Fibroblast of gingiva (primary cell): ENCODE measurements around the gene TRMT61A.

Experiments used
- DNase-seq: peaks from one replicate; pipeline ENCODE4 v3.0.0-alpha.2; 2011; ENCODE audit warnings: low read depth

Gene TRMT61A

DNA sequence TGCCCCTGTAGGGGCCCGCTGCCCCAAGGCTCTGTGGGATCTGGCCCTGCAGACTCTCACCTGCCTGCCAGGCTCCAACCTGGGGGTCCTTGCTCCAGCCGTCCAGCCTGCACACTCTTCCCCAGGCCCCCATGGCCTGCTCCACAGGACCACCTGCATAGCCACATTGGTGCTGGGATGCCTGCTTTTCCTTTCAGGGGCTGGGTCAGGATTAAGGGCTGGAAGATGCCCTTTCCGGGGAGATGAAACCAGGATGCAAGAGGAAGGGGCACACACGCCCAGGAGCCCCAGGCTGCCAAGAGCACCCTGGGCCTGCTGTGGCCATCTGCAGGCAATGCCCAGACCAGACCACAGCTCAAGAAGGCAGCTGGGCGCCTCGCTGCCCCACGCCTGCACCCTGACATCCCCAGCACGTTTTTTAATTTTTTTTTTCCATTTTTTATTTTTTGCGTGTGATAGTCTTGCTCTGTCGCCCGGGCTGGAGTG lies 18.5 kb downstream of the TRMT61A start:
- no peak for DNase-seq

DNA sequence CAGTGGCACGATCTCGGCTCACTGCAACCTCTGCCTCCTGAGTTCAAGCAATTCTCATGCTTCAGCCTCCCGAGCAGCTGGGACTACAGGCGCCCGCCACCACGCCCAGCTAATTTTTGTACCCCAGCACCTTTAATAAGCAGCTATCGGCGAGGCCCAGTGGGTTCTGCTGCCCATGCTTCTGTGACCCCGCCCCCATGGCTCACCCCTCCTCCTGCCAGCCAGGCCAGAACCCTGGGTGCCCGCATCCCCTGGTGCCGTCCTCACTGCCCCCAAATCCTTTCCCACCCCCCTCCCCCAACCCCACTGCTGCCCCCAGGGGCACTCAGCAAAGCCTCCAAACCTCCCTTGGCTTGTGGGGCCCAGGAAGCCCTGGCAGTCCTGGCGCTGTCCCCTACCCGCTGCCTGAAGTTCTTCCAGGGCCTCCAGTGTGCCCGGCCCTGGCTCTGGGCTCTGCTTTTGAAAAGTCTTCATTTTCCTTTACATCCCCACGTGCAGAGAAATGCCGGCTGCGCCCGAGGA lies 19.0 kb downstream of the TRMT61A start:
- no peak for DNase-seq

DNA sequence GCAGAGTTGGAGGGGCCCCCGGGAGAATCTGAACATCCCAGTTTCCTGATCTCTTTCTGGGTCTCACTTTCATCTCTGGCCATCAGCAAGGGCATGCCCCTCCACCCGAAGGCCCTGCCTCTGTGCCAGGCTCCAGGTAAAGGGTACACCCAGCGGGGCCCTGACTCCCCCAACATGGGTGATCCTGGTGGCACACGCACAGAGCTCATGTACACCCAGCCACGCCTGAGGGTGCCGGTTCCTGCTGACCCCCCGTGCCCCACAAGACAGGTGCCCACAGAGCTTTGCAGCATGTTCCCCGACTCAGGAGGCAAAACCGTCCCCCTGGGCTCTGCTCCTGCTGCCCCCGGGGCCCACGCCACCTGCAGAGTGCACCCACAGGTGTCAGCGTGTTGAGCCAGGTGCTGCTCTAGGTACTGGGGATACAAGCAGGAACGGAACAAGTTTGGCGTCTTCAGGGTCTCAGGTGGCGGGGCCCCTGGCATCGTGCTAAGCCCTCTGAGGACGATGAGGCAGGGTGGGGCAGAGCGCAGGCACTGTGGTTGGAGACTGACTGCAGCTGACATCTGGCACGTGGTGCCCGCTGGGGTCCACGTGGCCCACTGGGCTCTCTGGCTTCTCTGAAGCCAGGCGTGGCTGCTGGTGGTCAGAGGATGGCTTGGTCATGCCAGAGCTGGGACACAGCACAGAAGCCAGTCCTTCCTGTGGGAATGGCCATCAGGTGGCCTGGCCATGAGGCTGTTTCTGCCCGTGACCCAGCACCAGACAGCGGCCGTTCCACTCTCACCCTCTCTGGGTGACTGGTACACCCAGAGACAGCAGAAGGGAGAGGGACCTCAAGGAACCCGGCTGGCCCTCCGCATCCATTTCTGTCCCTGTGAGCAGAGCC lies 19.7 kb downstream of the TRMT61A start:
- no peak for DNase-seq

DNA sequence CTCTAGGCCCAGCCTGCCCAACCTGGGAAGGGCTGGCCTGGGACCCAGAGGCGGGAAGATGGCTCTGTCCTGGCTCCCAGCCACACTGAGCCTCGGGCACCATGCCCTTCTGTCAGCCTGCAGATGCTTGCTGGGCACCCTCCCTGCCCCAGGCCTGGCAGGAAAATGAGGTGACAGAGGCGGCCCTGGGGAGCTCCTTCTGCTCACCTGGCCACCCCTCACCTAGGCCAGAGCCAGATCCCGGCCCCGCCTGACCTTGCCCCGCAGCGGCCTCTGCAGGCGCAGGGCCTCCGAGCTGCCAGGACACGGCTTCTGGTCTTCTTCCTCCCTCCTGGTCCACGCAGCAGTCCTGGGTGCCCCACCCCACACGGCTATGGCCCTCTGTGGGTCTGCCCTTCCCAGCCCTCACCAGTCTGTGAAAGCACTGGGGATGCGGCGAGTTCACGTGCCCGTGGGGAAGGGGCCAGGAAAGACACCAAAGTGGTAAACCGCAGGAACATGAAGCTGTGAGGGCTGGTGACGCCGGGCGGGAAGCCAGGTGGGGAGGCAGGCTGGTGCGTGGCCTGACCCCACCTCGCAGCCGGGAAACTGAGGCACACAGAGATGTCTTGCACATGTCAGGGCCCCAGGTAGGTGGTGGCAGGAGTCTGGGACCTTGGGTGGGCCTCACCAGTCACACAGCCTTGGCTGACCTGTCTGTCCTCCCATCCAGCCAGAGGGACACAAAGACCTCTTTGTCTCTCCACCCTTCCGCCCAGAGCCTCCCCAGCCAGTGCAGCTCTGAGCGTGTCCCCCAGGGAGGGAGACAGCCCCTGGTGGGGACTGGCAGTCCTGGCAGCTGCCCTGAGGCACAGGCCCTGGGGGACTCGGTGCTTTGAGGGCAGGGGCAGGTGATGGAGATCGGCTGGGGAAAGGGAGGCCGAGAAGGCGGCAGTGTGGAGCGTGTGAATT lies 20.6 kb downstream of the TRMT61A start:
- no peak for DNase-seq

DNA sequence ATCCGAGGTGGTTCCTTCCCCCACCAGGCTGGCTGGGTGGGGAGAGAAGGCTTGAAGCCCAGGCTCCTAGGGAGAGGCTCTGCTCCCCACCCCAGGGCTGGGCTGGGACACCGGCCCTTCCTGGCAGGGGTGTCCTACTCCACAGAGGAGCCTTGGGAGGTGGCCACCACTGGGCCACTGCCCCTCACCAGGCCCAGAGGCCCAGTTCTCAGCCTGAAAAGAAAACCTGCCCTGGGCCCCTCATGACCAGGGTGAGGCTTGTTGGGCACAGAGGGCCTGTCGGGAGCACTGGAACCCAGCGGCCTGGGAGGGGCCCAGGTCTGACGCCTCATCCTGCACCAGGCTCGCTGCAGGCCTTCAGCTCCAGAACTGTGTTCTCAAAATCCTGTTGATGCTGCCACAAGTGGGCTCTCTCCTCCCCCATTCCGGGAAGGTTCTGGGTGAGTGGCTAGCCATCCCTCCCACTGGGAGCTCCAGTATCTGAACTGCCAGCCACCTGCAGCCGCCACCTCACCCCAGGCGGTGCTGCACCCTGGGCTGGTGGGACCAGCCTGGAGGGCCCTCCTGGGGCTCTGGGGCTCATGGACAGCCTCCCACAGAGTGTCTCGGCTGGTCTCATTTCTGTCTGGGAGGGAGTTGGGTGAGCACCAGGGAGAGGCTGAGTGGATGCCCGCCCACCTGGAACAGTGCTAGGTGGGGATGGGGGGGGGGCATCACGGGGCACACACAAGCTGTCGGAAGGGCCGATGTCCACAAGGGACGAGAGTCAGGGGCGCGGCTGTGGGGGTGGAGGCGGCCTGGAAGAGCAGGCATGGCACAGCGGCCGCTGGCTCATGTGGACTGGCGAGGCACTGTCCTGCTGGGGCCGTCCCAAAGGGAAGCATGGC lies 21.7 kb downstream of the TRMT61A start:
- no peak for DNase-seq

DNA sequence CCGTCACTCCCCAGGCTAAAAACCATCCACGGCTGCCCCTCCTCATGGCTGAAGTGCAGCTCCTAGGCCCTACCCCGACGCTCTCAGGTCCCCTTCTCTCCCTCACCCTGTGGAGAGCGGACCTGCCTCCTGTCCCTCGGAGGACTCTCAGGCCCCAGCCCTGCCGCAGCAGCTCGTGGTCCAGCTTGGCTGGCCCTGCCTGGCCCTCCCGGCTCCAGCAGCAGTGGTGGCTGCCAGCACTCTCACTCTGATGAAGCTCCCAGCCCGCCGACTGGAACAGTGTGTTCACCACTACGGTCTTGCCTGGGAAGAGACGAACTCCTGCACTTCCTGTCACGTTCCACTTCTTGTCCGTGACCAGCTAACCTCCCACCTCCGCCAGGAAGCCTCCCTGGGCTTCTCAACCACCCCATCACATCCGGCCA lies 22.4 kb downstream of the TRMT61A start:
- peak; percentile 39 for DNase-seq

DNA sequence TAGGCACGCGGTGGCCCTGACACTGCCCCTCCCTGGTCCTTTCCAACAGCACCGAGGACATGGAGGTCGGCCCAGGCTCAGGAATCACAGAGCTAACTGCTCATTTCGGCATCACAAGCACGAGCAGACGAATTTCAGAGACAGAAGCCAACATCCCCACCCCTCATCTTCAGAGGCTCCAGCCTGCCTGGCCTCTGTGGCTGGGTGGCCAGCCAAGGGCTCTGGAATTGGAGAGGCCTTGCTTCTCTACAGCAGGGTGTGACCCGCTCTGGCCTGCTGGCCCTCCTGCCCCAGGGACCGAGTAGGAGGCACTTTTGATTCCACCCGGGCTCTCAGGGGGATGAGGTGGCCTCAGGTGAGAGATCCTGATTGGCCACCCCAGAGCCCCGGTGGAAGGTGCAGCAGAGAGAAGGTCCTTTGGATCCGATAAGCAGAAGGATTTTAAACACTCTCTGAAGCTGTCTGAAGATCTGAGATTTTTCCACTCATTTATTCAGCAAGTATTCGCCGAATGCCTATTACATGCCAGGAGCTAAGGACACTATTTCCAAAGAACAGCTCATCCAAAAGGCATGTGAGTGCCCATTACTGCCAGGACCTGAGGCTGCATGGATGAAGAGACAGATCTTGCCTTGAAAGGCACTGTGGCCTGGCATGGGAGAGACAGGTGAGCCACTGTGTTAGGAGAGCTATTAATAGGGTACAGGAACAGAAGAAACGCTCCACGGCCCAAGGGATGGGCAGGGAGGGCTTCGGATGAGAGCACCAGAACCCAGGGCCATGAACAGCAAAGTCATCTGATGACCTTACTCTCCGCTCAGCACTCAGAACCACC lies 23.2 kb downstream of the TRMT61A start:
- peak; percentile 85 for DNase-seq

DNA sequence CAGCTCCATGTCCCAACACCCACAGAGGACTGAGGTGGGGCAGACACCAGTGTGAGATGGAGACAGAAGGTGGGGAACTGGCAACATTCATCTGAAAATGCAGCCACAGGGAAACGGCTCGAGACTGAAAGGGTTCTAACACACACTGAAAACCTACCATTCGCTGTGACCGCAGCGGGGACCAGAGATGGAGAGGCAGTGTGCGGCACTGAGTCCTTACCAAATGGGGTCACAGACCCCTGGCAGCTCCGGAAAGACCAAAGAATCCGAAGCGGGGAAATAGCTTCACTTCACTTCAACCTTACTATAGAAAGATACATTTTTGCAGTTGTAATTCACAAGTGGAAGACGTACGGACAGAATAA lies 23.8 kb downstream of the TRMT61A start:
- DNase-seq: no peak

DNA sequence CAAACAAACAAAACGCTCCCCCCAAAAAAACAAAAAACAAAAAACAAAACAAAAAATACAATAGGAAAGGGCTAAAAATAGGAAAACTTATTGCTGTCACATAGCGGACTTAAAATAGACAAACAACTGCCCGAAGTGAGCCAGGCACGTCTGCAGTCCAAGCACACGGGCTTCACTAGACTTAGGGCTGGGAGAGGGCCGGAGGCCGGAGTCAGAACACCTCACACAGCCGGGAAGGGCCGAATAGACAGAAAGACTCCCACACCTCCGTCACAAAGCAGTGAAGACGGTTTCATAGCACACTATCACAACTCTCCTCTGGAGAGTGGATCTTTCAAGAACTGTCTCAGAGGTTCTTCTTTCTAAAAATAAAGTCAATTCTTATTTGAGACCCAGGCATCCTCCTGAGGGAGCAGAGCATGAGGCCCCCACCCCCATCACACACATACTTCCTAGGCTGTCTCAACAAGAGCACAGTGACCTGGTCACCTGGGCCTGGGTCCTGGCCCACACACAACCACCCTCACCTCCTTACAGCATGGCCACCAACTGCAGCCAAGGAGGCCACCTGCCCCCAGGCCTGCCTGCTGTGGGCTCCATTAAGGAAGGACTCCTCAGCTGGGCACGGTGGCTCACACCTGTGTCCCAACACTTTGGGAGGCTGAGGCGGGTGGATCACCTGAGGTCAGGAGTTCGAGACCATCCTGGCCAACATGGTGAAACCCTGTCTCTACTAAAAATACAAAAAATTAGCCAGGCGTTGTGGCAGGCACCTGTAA lies 26.8 kb downstream of the TRMT61A start:
- DNase-seq: no peak

DNA sequence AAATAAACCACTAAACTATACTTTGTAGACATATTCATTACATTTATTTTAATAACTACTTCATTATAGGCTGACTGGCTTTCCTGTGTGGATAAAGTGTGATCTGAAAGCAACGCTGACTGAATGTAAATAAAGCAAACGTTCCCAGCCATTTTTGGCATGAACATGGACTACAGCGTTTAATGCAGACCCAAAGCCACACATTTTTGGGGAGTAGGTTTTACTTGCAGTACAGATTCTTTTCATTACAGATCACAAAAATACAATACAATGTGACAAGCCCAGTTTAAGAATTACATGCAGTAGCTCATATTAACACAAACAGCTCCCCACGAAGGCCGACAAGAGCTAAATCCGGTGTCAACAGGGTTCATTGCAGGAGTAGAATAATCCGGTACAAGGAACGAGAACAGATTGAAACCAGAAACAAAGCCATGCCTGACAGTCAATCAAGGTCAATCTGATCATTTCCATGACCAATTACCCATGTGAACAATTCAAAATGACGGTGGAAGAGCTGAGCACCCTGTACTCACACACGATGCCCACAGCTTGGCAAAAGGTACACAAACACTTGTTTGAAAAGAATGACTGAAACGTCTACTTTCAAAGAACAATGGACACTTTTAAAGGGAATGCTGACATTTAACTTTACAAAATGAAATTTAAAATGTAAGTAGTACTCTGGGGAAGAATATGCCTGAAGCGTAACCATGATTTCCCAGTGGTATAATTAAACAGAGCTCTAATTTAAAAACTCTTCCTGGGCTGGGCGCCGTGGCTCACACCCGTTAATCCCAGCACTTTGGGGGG lies 28.2 kb downstream of the TRMT61A start:
- no peak for DNase-seq

DNA sequence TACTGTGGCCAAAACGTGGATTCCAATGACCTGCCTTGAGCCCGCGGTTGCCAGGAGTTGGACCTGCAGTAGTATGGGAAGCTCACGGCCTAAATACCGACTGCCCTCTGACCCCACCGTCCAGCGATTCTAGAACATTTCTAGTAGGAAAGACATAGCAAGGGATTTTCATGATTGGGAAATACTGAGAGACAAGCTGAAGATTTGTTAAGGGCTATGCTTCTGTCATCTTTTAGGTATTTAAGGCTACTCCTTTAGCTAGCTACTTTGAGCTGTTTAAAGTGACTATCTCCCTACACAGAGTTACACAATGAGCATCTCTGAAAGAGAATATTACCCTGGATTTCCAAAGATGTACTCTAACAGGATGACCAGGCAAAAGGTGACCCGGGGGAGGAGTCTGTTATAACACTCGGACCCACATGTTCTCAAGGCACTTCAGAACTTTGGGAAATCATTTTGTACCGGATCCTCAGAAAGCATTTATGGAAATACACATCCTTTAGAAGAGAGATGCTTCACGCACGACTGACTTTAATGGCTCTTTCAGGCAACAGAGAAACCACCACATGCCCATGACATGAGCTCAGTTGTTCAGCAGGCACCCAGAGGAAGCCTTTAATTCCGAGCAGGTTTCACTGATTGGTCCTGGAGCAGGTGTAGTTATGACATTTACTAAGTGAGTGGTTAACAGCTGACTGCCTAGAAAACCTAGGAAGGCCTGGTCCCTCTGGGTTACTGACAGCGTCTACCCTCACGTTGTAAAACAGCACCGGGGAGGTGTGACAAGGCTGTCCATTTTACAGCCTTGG lies 29.3 kb downstream of the TRMT61A start:
- DNase-seq: peak; percentile 86

DNA sequence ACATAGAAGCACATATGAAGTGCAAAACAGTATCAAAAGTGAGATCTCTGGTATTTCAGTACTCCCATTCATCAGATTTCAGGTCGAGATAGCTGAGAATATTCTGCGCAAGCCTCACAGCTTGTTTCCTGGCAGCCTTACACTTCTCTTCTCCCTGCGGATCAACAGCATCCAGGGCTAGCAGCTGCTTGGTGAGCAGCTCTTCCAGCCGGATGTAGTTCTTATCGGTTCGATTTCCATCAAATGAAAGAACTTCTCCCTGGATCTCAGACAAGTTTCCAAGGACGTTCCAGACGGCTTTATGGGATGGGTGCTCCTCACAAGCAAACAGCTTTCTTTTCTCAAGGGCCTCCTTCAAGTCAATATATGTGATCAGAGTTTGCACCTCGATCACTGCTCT lies 30.8 kb downstream of the TRMT61A start:
- no peak for DNase-seq

DNA sequence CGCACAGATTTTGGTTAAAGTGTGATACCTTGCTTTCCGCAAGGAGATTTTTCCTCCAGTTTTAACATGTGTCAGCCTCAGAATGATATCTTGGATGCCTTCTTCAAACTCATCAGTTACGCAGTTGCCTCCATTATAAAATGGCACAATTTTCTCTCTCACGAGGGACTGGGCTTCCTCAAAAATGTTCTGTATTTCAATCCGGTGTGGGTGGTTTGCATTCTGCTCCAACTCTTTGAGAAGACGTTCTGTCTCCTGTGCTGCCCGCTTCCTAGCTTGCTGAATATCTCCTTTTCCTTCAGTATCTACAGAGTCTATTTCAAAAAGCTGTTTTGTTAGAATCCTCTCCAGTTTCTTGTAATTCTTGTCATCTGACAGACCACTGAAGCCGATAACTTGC lies 31.7 kb downstream of the TRMT61A start:
- no peak for DNase-seq

DNA sequence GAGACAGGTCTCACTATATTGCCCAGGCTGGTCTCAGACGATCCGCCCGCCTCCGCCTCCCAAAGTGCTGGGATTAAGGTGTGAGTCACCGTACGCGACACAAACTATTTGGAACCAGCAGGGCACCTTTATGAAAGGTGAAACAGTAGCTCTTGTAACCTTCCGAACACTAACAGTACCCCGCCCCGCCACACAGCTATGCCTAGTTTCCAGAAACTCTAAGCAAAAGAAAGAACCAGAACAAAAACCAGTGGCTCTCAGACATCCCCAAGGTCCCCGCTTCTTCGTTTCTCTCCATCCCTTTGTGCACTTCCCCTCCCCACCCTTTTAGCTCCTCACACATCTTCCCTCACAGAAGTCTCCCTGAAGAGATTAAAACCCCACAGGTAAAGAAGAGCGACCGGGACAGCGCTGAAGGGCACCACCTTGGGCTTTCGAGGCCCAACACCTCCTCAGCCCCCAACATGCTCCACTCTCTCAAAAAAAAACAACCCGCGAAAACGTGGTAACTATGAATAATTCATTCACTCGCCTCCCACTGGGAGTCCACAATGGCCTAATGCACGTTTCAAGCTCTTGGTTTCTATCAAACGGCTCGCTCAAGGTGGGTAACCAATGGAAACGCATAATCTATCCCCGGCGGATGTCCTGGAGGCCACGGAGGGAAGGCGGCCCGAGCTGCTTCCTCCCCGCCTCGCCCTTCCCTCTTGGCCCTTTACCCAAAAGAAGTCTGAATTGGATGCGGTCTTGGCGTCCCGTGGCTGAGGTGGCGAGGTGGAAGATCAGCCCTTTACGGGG lies 32.6 kb downstream of the TRMT61A start:
- peak; percentile 52 for DNase-seq

DNA sequence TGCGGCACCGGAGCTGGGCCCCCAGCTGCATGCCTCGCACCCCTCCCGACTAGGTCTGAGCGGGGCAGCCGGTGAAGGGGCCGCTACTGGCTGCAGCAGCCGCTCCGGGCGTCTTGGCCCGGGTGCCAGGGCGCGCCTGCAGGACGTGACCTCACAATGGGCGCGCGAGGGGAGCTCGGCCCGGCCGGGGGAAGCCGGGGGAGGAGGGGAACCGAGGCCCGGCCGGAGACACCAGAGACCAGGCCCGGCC lies 33.1 kb downstream of the TRMT61A start:
- DNase-seq: peak; percentile 46

DNA sequence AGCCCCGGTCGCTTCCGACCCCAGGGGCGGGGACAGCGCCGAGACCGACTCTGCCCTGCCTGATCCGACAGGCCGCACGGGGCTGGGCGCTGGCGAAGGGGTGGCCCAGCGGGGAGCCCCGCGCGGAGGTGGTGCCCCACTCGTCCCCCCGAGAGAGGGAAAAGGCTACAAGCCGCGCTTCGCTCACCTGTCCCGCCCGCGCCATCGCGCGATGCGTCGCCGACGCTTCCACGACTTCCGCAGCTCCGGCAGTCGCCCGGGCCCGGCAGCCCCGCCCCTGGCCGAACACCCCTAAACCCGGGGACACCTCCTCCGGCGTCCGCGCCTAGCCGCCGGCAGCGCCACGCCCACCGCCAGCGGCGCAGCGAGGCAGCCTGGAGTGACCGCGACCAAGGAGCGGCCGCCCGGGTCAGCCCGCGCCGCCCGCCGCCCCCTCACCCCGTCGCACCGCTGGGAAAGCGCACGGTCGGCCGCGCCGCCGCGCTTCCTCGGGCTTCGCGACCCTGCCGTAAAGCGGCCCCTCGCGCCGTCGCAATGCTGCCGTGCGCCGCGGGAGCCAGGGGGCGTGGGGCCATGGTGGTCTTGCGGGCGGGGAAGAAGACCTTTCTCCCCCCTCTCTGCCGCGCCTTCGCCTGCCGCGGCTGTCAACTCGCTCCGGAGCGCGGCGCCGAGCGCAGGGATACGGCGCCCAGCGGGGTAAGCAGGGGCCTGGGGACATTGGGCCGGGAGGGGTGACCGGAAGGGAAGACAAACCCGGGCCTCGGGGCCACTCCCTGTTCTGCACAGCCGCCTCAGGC lies 33.6 kb downstream of the TRMT61A start, which contains the start of the genes BAG5 and COA8:
Gene BAG5, minus strand, starts transcription at position 229 of the 797 bp plus-strand sequence. CDS start 1,493 bp downstream, outside the sequence.
Gene COA8, plus strand, starts transcription at position 532 of the 797 bp plus-strand sequence. Its CDS starts 42 bp downstream, at position 574.
- DNase-seq: peak; percentile 88
